ENCODE results near the gene TUBB1.

Gene TUBB1

DNA sequence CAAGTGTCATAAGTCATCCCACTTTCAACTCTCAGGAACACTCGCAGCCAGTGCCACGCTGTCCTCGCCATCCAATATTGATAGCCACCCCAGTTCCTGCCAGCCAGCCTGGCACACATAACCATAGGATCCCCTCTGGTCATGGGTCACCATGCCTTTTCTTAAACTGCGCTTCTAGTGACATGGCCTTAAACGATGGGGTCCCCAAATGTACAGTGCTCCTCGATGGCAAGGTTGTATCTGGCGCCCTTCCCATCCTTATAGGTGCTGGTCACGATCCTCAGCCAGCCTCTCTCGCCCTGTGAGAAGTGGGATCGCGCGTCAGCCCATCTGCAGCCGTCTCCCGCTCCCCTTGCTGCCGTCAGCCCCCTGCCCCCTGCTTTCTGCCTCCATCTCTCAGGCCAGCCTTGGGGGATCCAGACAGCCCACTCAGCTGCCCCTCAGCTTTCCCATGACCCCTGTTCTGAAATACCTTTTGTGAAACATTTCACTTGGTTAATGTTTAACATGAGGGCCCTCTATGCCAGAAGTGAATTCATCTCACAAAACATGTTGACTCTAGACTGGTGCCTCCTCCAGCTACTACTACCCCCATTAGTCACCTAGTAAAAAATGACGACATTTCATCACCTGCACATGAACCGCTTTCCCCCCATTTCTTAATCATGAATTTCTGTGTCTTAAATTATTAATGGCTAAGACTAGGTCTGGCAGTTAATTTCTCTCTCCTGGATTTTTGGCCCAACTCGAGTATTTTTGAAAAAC is 23.6 kb upstream of the TUBB1 start:
- Histone ChIP-seq H3K36me3 (ENCODE audit: insufficient read depth, low read length) (peaks cover 26% of the 10 kb centered on the region), H3K9ac (ENCODE audit: low read depth, low read length) (no peak overlapping the region), H3K9me3 (ENCODE audit: control insufficient read depth, insufficient read depth, low read length) (no peaks in the 10 kb centered on the region), H3K4me1 (ENCODE audit: insufficient read depth, low read length) (no peaks in the 10 kb centered on the region)

DNA sequence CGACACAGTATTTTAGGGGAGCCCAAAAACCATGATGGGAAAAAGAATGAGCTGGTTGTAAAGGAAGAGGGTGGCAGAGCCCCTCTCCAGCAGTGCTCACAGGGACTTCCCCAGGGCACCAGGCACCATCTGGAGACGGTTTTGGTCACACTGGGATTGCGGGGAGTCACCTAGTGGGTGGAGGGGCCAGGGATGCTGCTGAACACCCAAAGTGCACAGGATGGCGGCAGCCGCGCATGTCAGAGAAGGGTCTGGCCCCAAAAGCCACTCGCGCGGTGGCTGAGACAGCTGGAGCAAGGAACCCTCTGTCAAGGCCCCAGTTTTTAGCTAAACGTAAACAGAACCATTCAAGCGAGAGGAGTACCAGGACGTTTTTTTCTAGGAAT is 23.0 kb upstream of the TUBB1 start:
- Histone ChIP-seq H3K36me3 (ENCODE audit: insufficient read depth, low read length) (peaks cover 21% of the 10 kb centered on the region; the same call in 1 of the 2 replicates), H3K9ac (ENCODE audit: low read depth, low read length) (no peak overlapping the region), H3K9me3 (ENCODE audit: control insufficient read depth, insufficient read depth, low read length) (no peaks in the 10 kb centered on the region), H3K4me1 (ENCODE audit: insufficient read depth, low read length) (no peaks in the 10 kb centered on the region)

DNA sequence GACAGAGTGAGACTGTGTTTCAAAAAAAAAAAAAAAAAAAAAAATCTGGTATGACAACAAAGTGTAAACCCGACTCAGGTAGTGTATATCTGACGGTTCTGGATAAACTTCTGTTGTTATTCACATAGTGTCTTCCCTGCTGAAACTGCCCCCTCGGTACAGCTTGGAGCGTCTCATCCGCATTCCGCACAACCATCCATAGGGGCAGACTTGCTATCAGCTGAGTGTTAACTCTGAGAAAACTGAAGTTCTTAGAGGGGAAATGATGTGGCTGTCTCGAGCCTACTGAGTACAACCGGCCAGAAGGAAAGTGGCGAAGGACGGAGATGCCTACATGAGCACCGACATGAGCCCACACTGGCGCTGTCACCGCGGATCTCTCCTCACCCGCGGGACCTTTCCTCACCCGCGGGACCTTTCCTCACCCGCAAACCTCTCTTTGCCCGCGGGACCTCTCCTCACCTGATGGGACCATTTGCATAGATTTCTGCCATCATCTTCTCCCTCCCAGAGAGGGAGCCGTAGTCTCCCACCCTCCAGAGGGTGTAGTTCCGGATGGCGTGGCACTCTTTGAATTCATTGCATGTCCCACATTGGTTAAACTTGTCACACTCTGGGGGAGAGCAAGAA is 22.0 kb upstream of the TUBB1 start:
- H3K4me1 ChIP-seq (ENCODE audit: insufficient read depth, low read length): no peaks in the 10 kb centered on the region
- no peaks in the 10 kb centered on the region for H3K9me3 ChIP-seq (ENCODE audit: control insufficient read depth, insufficient read depth, low read length)
- H3K9ac ChIP-seq (ENCODE audit: low read depth, low read length): no peak overlapping the region
- peaks cover 16% of the 10 kb centered on the region; the same call in 1 of the 2 replicates for H3K36me3 ChIP-seq (ENCODE audit: insufficient read depth, low read length)

DNA sequence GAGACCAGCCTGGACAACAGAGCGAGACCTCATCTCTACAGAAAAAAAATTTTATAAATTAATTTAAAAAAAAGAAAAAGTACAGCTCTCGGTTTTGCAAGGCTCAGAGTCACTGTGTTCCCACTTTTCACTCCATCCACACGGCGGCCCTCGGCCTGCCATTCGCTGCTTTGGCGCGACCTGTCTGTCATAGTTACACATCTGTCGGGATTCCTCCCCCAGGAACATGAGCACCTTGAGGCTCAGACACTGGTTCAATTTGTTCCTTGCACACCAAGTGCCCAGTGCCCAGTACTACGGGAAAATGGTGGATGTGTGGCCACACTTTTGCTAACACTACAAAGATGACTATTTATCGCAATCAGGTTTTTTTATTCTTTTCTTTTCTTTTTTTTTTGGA is 20.6 kb upstream of the TUBB1 start:
- H3K9ac ChIP-seq (ENCODE audit: low read depth, low read length): no peak overlapping the region
- H3K36me3 ChIP-seq (ENCODE audit: insufficient read depth, low read length): 0 out of 2 replicates have a peak, but pooled peaks cover 8% of the 10 kb centered on the region
- H3K9me3 ChIP-seq (ENCODE audit: control insufficient read depth, insufficient read depth, low read length): no peaks in the 10 kb centered on the region
- no peaks in the 10 kb centered on the region for H3K4me1 ChIP-seq (ENCODE audit: insufficient read depth, low read length)

DNA sequence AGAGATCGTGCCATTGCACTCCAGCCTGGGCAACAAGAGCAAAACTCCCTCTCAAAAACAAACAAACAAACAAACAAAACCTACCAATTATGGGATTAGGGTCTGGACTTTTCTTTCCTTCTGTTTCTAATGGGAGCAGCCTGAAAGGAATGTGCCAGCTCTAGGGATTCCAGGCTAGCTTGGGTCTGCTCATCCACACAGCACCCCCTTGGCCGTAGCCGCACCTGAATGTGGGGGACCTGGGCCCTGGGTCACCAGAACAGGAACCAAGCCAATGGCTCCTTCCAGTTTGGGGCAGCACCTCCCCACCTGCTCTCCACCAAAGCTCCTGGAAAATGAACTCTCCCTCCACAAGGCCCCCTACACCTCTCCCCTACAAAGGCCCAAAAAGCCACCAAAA is 18.9 kb upstream of the TUBB1 start:
- no peaks in the 10 kb centered on the region for H3K9me3 ChIP-seq (ENCODE audit: control insufficient read depth, insufficient read depth, low read length)
- no peak overlapping the region for H3K9ac ChIP-seq (ENCODE audit: low read depth, low read length)
- 0 out of 2 replicates have a peak, but pooled peaks cover 5% of the 10 kb centered on the region for H3K36me3 ChIP-seq (ENCODE audit: insufficient read depth, low read length)
- H3K4me1 ChIP-seq (ENCODE audit: insufficient read depth, low read length): no peaks in the 10 kb centered on the region

DNA sequence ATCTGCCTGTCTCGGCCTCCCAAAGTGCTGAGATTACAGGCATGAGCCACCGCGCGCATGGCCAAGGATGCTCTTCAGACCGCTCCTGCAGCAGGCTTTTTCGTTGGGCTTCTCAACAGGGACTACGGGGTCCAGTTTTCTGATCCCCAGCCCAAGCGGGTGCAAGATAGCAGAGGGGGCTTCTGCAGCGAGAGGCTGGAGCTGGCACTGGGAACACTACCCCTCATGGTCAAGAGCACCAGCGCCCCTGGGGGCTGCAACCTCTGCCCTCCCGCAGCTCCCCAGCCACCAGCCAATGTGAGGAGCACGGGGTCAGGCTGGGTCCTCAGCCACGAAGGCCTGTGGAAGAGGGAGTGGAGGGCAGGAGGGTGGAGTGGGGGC is 18.2 kb upstream of the TUBB1 start:
- no peaks in the 10 kb centered on the region; the same call in 1 of the 2 replicates for H3K4me1 ChIP-seq (ENCODE audit: insufficient read depth, low read length)
- no peaks in the 10 kb centered on the region for H3K9me3 ChIP-seq (ENCODE audit: control insufficient read depth, insufficient read depth, low read length)
- H3K9ac ChIP-seq (ENCODE audit: low read depth, low read length): no peak overlapping the region
- H3K36me3 ChIP-seq (ENCODE audit: insufficient read depth, low read length): no peaks in the 10 kb centered on the region

DNA sequence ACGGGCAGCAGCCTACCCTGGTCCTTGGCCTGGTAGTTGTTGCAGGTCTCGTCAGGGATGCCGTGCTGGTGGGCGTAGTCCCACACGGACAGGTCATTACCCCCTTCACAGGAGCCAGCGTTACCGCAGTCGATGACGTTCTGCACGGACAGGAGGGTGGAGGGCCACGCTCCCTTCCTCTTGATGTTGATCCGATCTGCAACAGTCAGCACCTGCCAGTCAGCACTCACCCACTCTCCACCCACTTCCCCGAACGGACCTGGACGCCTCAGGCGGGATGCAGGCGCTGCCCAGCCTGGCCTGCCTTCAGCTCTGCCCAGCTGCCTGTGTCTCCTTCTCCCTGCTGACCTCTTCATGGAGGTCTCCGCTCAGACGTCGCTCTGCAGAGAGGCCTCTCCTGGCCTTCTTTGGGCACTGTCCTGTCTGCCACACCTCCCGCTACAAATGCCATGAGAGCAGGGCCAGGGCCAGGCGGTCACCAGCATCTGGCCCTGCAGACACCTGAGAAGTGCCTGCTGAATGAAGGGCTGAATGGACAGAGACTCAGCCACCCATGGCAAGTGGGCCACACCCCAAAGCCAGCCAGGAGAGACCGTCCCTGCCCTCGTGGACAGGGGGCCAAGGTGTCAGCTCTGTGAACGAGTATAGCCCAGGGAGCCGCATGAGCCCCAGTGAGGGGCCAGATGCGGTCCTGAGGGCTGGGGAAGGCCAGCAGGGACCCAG is 17.6 kb upstream of the TUBB1 start:
- Histone ChIP-seq H3K9ac (ENCODE audit: low read depth, low read length) (no peak overlapping the region), H3K9me3 (ENCODE audit: control insufficient read depth, insufficient read depth, low read length) (no peaks in the 10 kb centered on the region), H3K4me1 (ENCODE audit: insufficient read depth, low read length) (no peaks in the 10 kb centered on the region; the same call in 1 of the 2 replicates), H3K36me3 (ENCODE audit: insufficient read depth, low read length) (no peaks in the 10 kb centered on the region)

DNA sequence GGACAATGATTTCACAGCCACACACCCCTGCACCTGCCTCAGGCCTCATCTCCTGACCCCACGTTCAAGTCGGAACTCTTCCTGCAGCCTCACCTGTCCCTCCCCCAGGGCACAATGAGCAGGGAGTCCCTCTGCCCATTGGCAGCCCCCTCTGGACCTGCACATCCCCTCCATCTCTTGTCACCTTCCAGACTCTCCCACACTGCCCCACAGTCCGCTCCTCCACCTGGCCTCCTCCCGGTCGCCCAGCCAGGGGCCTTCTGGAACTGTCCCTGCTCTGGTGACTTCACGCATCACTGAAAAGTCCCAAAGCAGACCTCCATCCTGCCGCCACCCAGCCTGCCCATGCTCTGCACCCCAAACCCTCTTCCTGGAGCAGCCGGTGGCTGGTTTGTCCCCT is 16.8 kb upstream of the TUBB1 start:
- Histone ChIP-seq H3K9ac (ENCODE audit: low read depth, low read length) (no peak overlapping the region), H3K4me1 (ENCODE audit: insufficient read depth, low read length) (no peaks in the 10 kb centered on the region; the same call in 1 of the 2 replicates), H3K9me3 (ENCODE audit: control insufficient read depth, insufficient read depth, low read length) (no peaks in the 10 kb centered on the region), H3K36me3 (ENCODE audit: insufficient read depth, low read length) (no peaks in the 10 kb centered on the region)

DNA sequence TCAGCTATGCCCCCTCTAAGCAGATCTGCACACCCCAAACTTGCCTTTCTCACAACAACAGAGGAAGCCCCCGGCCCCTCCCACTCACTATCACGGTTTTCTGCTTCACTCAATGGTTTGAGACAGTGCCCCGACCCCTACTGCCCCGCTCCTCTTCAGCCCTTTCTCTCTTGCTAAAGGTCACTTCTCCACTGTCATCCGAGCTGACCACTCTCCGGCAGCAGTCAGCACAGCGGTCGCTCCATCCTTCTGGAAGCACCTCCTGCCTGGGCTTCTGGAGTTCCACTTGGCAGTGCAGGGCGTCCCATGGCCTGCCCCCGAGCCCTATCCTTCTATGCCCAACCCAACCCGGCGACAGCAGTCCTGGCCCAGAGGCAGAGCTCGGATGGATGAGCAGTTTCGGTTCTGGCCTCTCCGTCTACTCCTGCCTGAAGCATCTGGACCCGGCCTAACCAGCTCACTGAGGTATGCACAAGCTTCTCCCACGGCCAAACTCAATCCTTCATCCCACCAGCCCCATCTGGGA is 16.3 kb upstream of the TUBB1 start:
- no peaks in the 10 kb centered on the region for H3K9me3 ChIP-seq (ENCODE audit: control insufficient read depth, insufficient read depth, low read length)
- no peaks in the 10 kb centered on the region; the same call in 1 of the 2 replicates for H3K4me1 ChIP-seq (ENCODE audit: insufficient read depth, low read length)
- no peaks in the 10 kb centered on the region for H3K36me3 ChIP-seq (ENCODE audit: insufficient read depth, low read length)
- no peak overlapping the region for H3K9ac ChIP-seq (ENCODE audit: low read depth, low read length)

DNA sequence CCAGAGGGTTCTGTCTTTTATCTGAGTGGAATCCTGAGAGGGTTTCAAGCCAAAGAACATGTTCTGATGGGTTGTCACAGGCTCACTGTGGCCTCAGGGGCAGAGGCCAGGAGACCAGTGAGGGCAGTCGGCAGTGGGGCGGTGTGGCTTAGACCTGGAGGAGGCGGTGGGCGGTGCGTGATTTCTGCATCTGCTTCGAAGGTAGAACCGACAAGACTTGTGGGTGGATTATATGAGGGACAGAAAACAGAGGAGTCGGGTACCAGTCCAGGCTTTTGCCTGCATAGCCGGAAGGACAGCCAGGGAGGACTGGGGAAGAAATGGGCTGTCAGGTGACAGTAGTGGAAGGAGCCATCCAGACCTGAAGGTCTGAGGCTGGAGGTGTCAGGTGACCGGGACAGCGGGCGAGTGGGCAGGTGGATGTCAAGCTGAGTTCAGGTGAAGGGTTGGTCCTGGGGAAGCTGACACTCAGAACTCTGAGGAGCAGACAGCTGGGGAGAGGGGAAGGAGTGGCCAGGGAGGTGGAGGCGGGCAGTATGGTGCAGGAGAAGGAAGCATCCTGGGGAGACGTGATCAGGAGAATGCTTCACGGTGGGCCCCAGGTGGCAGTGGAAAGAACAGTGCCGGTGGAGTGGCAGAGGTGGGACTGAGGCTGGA is 15.3 kb upstream of the TUBB1 start:
- Histone ChIP-seq H3K36me3 (ENCODE audit: insufficient read depth, low read length) (no peaks in the 10 kb centered on the region), H3K4me1 (ENCODE audit: insufficient read depth, low read length) (no peaks in the 10 kb centered on the region; the same call in 1 of the 2 replicates), H3K9me3 (ENCODE audit: control insufficient read depth, insufficient read depth, low read length) (no peaks in the 10 kb centered on the region), H3K9ac (ENCODE audit: low read depth, low read length) (no peak overlapping the region)

DNA sequence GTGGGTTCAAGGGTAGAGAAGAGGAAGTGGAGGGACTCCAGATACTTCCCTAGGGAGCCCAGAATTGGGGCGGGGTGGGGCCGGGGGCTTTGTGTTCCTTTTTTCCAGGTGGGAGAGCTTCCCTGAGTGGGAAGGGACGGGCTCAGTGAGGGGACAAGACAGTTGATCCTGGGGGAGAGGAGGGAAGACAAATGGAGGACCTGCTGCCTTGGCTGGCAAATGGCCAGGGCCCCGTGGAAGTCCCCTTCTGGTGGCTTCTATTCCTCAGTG is 14.8 kb upstream of the TUBB1 start:
- H3K9ac ChIP-seq (ENCODE audit: low read depth, low read length): no peak overlapping the region
- H3K4me1 ChIP-seq (ENCODE audit: insufficient read depth, low read length): no peaks in the 10 kb centered on the region; the same call in 1 of the 2 replicates
- no peaks in the 10 kb centered on the region for H3K36me3 ChIP-seq (ENCODE audit: insufficient read depth, low read length)
- no peaks in the 10 kb centered on the region for H3K9me3 ChIP-seq (ENCODE audit: control insufficient read depth, insufficient read depth, low read length)

DNA sequence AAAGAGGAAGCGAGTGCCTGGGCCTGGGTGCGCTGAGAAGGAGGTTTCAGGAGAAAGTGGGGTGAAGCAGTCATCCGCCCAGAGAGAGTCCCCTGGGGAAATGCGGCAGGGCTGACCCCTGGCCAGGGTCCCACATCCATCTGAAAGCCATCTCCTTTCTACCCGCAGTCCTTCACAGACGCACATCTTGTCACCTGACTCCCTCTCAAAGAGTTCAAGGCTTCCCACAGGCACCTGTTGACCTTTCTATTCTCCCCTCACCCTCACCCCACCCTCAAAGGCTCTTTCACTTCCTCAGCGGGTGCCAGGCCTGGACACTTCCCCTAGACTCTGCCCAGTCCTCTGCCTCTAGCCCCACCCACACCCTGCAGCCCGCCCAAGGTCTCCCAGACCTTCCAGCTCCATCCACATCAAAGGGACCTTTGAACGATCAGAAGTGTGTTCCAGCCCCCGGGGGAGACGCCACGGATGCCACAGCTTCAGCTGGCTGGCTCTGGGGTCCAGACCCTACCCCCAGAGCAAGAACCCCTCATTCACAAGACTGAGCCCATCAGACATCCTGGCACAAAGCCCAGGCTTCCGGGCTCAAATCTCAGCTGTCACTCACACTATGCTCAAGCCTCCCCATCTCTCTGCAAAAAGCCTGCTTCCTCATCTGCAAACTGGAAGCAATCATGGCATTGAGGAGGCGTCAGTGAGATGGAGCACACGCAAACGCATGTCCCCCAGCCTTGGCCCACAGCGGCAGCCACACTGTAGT is 14.3 kb upstream of the TUBB1 start:
- Histone ChIP-seq H3K9me3 (ENCODE audit: control insufficient read depth, insufficient read depth, low read length) (no peaks in the 10 kb centered on the region), H3K9ac (ENCODE audit: low read depth, low read length) (no peak overlapping the region), H3K4me1 (ENCODE audit: insufficient read depth, low read length) (no peaks in the 10 kb centered on the region; the same call in 1 of the 2 replicates), H3K36me3 (ENCODE audit: insufficient read depth, low read length) (no peaks in the 10 kb centered on the region)

DNA sequence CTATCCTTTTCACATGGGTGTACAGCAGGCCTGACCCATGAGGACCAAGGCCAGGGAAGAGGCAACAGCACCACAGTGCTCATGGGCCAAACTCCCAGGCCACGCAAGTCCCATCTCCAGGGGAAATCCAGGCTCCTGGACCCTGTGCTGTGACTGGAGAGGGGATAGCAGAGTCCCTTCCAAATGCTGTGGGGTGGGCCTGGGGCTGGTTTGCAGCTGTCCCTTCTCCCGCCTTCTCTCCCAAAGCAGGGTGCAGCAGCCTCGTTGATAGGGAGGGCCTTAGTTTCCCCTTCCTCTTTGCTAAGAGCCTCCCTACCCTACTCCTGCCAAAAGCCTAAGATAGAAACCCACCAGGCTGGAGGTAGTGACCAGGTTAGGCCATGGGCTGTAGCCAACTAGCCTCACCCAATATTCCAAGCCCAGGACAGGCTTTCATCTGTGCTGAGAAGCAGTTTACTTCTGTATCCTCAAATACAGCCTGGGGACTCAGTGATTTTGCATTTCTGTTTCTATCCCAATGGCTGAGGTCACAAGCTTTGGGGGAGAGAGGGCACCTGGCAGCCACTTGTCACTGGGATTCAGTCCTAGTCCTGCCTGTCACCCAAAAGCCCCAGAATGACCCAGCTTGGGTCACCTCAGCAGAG is 13.6 kb upstream of the TUBB1 start:
- no peaks in the 10 kb centered on the region; the same call in 1 of the 2 replicates for H3K4me1 ChIP-seq (ENCODE audit: insufficient read depth, low read length)

More for the DNA sequence above, 13.6 kb upstream of the TUBB1 start:
- no peaks in the 10 kb centered on the region for H3K36me3 ChIP-seq (ENCODE audit: insufficient read depth, low read length)
- no peaks in the 10 kb centered on the region for H3K9me3 ChIP-seq (ENCODE audit: control insufficient read depth, insufficient read depth, low read length)
- H3K9ac ChIP-seq (ENCODE audit: low read depth, low read length): no peak overlapping the region
